ENCODE data around the gene SLC7A6. TPM values are rescaled to one million over a fixed set of nuclear protein-coding genes. Genes with fewer than 3 reads are reported as not detected.

Gene SLC7A6
- polyA plus RNA-seq, 3 donors, result 12.2 to 16.8 (median 15.2) TPM

DNA sequence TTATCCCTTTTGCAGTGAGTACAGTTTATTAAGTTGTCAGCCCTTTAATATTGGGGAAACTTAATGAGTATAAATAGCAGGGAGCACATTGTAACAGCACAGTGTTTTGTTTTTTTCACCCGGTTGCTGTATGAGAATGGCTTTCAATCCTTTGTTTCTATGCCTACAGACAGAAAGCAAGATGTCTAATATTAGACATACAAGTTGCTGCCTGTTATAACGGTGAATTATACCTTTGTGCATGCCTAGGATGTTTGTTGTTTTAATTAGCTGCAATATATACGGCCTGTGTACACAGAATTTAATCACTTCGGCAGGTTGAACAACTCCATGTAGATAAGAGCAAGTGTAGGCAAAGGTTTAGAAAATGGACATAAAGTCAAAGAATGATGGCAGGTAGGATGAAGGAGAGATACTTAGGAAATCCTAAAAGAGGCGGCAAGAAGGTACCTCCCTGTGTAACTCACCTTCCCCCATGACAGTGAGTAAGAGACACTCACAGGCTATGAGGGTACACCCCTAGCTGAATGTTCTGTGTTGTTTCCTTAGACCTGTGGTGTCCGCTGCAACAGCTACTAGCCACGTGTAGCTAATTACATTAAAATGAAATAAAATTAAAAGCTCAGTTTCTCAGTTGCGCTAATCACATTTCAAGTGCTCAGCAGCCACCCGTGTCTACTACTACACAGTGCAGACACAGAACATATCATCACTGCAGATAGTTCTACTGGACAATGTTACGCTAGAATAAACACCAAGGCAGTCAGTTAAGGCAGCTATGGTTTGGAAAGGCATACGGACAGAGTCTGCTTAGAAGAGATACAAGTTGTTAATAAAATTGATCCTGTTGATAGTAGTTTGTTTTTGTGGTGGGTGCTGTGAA is 35.5 kb downstream of the SLC7A6 start:
- DNase-seq, result no peak

DNA sequence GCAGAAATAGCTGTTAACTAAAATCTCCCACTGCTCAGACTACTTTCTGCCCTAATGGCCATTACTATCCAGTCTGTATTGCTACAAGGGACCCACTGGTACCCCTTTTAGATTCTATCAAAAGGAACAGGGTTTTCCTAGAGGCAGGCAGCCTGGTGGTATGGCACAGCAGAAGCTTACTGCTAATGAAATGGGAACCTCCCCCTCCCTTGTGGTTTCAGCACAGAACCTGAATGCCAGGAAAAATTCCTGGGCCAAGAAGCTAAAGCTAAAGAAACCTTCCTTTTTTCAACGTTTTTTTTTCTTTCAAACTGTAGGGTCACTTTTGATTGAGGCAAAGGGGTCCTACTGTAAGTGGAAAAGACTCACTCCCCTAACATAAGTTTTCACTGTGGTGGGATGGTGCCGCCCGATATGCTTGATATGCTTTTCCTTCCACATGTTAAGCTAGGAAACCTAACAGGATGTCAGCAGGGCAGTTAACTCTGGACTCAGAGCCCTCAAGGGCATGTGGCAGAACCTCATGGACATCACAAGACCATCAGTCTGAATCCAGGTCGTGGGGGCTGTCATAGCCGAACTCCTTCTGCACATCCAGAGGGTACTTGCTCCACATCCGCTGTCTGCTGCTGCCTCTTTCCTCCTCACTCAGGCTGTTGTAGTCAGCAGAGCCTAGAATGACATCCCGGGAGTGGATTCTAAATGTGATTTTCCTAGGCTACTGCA is 36.6 kb downstream of the SLC7A6 start:
- no peak for DNase-seq

DNA sequence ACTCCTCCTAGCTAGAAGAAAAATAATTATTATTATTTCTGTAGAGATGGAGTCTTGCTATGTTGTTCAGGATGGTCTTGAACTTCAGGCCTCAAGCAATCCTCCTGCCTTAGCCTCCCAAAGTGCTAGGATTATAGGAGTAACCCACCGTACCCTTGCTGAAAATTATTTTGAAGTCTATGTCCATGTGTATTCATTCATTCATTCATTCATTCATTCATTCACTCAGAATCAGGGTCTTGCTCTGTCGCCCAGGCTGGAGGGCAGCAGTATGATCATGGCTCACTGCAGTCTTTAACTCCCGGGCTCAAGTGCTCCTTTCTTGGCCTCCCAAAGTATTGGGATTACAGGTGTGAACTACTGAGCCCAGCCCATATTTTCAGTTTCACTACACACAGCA is 42.3 kb downstream of the SLC7A6 start:
- no peak for DNase-seq

DNA sequence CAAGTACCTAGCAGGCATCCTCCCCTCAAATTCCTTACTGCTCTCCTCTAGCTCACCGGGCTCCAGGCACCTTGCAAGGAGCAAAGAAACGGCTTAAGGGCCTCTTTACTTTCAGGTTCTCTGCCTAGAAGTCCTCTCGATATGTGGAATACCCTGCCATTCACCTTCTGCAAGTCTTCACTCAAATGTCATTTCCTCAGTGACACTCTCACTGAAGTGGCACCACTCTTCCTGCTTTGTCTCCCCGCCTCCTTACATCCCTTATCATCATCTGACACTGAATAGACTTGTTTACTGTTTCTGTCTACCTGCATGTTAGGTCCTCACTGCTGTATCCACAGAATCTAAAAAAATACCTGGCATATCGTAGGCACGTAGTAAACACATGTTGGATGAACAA is 45.5 kb downstream of the SLC7A6 start:
- DNase-seq, result no peak

DNA sequence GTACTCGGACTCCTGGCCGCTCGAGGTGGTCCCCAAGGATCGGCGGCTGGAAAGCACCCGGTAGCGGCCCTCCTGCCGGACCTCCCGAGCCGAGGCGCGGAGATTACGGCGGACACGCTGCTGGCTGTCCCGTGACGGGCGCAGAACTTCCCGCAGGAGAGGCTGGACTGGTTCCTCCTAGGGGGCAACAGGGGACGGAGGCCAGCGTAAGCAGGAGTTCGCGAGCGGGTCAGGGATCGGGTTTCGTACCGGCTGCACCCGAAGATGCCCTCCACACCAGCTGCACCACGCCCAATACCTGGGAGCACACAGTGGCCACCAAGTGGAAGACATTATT is 46.1 kb downstream of the SLC7A6 start:
- DNase-seq, result no peak

DNA sequence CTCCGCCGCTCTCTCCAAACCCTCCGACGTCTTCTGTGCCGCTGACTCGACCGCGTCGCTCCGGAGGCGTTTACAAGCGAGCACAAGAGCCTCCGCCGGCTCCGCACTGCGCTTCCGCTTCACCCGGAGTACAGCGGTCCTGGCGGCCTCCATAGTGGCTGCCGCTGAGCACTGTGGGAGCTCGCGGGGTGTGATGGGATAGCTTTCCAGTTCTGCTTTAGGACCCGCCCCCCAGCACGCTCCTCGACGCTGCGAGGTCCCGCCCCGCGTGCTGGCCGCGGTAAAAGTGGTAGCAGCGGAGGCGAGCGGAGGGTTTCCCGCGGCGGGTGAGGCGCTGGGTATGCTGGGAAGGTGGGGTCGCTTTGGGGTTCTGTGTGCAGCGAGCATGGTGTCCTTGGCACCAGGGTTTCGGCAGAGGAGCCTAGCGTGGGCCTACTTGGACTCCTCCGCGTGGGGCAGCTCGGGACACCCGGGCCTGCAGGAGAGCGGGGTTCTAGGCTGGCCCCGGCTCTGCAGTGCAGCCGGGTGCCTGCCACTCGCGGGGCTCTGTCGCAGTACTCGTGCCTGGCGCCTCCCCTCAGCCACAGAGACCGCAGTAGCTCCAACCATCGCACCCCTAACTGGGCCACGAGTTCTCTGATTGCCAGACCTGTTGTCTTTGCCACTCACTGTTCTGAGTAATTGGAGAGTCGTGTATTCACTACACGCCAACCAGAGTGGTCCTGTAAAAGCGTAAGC is 46.6 kb downstream of the SLC7A6 start, which contains the start of the genes PRMT7 and SLC7A6OS:
Gene PRMT7 (plus strand): TSS at position 246 of the 738 bp plus-strand sequence. CDS start 4,961 bp downstream, outside the sequence.
Gene SLC7A6OS (minus strand): TSS at position 173 of the 738 bp plus-strand sequence. CDS start 20 bp downstream, at position 153.
- DNase-seq, result peak; percentile 92

DNA sequence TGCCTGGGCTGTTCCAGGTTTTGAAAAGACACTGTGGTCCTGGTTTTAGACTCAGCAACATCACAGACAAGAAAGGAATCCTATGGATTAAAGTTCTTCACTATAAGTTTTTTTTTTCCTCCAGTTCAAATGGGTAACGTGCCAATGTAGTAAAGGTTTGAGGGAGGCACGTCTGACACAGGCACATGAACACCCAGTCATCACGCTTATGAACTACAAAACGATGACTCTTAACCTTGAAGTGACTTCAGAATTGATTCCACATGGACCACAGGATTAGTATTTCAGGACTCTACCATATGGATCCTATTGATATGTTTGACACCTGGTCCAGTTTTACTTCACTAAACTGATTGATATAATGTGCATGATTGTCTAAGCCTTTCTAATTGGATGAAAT is 48.8 kb downstream of the SLC7A6 start:
- no peak for DNase-seq

DNA sequence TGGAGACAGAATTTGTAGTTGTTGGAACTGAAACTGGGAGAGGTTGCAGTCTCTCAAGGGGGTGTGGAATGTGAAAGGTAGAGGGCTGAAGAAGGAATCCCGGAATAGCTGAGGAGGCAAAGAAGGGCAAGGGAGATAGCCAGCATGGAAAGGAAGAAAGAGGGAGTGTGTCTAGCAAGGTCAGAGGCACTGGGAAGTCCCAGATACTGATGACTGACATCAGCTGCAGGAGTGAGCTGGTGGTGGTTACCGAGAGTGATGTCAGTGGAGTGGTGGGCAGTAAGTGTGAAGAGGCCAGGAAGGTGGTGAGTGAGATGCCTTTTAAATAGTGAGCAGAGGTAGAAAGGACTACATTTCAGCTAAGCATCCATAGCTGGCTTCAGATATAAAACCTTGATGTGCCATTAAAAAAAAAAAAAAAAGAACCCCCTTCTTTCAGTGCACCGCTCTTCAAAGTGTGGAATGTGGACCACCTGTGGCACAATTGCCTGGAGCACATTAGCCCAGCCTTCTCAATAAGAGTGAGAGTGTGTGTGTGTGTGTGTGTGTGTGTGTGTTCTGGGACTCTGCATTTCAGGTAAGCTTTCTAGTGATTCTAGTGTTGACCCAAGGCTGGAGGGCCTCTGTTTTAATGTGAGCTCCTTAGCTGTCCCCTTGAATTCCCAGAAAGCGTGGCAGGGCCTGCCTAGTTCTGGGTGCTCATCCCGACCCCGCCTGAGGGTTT is 55.0 kb downstream of the SLC7A6 start:
- no peak for DNase-seq

DNA sequence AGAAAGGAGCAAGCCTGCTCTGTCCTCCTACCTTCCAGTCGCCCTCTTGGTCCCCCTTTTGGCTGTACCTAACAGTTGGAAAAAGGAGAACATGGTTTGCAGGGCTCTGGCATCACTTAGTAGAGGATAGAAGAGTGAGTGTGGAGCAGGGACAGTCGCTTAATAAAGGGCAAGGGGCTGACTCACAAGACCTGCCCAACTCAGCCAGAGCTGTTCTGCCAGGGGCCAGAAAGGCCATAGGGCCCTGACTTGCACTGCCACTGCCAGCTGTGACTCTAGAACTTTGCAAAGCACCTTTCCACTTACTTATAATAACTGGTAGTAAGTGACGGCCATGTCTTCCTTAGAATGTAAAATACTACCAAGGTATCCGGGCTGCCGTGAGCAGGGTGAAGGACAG is 60.0 kb downstream of the SLC7A6 start:
- no peak for DNase-seq

DNA sequence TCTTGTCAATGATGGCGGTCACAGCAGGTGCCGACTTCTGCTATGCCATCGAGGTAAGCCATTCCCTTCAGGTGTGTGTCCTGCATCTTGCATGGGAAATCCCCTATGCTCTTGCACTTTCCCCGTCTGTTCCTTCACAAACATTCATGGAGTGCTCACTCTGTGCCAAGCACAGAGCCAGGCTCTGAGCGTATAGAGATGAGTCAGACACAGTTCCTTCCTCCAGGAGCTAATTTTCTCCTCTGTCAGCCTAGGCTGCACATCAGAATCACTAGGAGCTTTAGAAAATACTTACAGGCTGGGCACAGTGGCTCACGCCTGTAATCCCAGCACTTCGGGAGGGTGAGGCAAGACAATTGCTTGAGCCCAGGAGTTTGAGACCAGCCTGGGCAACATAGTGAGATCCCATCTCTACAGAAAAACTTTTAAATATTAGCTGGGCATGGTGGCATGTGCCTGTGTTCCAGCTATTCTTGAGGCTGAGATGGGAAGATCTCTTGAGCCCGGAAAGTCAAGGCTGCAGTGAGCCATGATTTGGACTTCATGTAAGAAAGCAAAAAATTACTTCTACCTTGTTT is 60.5 kb downstream of the SLC7A6 start:
- DNase-seq, result no peak

DNA sequence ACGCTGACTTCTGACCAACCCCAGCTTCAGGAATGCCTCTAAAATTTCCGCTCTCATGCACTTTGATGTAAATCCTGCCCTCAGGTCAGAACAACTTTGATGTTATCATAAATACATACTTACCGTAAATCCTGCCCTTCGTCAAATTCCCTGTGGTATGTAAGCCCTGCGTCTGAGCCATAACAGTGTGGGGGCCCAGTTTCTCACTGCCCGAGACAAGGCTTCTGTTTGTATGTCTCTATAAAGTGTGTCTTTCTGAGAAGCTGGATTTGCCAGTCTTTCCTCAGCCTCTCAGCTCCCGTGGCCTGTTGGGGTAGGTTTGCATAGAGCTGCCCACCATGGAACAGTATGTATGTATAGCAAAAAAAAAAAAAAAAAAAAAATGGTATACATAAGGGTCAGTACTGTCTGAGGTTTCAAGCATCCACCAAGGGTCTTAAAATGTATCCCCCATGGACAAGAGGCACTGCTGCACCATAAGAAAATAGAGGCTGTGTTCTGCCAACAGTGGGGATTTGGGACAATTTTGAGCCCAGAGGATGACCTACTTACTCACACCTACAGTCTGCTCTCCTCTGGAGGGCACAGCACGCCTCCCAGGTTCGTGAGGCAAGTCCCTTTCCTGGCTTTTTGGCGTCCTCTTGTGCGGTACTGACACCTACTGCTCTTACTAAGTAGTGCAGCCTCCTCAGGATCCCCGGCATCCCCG is 64.0 kb downstream of the SLC7A6 start:
- DNase-seq, result peak; percentile 78

DNA sequence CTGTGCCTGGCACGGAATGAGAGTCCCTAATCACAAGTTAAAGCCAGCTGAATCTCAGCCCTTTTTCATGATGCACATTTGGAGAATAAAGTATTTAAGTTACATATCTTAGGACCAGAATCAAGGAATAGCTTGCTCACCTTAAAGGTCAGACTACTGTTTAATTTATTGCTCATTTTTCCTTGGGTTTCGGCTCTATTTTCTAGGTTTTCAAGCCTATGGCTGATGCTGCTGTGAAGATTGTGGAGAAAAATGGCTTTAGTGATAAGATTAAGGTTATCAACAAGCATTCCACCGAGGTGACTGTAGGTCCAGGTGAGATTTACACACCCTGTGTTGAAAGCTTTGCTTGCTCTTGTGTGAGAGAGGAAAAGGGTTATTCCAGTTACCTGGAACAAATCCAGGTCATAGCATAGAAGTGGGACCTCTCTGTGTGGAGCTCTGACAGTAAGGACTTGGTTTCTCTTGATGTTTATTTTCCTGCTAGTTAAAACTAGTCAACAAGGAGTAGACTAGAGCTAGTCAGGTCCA is 64.6 kb downstream of the SLC7A6 start:
- DNase-seq, result no peak

DNA sequence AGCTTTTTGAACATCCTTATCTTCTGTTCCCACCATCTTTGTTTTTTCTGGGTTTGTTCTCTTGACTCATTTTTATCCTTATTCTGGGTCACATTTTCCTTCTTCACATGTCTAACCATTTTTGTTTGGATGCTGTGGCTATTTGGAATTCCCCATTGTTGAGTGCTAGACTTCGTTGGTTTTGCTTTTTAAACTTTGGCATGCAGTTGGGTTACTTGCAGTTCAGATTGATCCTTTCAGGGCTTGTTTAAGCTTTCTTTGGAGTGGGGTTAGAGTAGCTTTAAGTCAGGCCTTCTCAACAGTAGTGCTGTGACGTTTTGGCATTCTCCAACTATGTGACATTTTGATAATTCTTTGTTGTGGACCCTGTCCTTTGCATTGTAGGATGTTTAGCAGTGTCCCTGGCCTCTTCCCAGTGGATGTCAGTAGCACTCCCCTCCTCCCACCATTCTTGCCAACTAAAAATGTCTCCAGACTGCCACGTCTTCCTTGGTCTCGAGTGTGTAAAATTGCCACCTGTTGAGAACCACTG is 67.6 kb downstream of the SLC7A6 start:
- no peak for DNase-seq

DNA sequence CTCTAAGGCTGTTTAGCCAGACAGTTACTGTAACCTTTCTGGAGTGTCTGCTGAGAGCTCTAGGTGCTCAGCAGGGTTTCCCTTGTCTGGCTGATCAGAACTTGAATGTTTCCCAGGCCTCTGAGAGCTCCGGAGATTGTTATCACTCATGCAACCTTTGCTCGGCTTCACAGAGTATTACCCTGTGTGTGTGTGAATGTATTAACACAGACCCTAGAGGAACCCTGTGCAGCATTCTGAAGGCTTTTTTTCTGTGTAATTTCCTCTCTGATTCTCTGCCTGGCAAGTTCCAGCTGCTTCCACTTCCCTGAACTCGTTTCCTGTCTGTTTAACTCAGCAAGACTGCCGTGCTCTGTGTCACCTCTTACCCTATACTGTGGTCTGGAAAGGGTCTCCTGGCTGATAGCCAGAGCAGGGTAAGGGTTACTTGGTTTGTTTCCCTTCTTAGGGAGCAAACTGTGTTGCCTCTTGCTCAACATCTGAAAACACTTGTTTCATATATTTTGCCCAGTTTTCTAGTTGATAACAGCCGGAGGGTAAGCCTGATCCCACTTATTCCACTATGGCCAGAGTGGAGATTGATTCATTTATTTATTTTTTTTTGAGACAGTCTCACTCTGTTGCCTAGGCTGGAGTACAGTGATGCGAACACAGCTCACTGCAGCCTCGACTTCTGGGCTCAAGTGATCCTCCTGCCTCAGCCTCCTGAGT is 68.2 kb downstream of the SLC7A6 start:
- peak; percentile 58 for DNase-seq

DNA sequence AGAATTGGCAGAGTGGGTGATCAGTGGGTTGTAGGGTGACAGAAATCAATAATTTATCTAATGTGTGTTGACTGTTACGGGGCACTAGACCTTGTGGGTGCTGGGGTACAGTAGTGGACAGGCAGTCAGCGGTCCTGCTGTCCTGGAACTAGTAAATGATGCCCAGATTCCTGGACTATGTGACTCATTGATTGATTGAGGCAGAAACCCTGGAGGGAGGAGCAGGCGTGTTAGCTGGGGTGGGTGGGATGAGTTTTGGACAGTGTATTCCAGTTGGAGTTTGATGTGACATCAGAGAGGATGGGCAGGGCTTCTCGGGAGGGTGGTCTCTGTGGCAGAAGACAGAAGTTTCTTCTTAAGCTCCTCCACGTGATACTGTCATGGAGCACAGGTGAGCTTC is 70.8 kb downstream of the SLC7A6 start:
- no peak for DNase-seq

DNA sequence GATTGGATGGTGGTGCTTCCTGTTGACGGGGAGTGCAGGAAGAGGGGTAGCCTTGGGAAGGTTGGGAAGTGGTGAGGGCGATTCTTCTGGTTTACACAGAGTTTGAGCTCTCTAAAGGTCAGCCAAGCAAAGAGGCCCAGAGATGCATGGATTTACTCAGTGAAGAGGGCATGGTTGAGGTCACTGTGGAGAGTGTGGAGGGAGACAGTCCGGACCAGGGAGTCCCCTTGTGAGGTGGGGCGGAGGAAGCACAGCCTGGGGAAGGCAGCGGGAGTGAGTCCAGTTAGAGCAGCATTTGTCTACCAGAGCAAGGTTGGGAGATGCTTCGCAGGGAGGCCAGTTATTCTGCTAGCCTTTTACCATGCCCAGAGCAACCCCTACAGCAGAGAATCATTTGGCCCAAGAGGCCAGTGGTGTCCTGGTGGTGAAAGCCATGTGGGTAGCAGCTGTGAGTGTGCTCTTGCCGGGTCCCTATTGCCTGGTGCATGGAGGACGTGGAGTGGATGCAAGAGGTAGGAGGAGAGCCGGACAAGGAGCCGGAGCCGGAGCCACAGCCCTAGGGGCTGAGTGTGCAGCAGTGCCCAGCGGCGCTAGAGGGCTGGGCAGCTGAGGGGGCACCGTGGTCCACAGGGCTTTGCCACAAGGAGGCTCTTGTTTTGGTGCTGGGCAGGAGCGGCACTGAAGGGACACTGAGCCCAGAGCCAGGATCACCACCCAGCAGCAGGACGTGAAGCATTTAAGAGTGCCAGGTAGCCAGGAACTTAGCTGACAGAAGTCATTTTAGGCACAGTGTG is 74.2 kb downstream of the SLC7A6 start:
- DNase-seq, result no peak

DNA sequence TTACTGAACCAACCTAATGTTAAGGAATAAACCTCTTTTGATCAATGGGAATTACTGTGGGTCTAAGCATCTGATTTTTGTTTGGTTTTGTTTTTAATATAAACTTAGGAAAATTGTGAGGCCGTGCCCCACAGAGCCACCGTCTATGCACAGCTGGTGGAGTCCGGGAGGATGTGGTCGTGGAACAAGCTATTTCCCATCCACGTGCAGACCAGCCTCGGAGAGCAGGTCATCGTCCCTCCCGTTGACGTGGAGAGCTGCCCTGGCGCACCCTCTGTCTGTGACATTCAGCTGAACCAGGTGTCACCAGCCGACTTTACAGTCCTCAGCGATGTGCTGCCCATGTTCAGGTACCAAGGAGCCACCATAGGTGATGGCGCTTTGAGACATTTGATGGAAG is 74.9 kb downstream of the SLC7A6 start:
- no peak for DNase-seq

DNA sequence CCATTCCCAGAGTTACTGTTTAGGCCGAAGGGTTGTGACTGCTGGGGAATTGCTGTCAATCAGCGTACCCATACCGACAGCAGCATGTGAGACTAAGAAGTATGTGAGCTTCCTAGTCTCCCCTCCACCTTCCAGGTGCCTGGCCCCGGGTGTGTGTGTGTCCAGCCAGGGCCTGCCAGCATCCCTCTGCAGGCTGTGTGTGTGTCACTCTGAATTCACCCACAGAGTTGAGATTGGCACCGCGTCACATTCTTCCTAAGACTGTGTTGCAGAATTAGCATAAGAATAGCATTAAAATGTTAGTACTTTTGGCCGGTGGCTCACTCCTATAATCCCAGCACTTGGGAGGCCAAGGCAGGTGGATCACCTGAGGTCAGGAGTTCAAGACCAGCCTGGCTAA is 78.3 kb downstream of the SLC7A6 start:
- DNase-seq, result no peak

DNA sequence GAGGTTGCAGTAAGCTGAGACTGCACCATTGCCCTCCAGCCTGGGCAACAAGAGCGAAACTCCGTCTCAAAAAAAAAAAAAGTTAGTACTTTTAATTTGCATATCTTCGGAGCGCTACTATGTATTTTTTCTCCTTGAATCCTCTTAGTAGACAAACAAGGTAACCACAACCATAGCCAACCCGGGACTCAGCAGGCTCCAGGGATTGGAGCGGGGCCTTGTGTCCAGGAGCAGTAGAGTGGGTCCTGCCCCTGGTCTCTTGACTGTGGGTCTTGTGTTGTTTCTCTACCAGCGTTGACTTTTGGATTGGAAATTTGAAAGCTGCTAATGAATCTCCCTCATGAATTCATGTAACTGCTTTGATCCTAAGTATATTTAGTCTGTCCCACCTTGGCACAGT is 78.8 kb downstream of the SLC7A6 start:
- no peak for DNase-seq

Measured in renal pelvis (tissue), 4 donors.